Islet precursor cell (in vitro differentiated cells): Measurements from ENCODE around the gene RIMBP2.
"Not testable (repeated sequence)": the region's sequence is repeated elsewhere in the genome, so short reads cannot be mapped to it uniquely, and the experiment has no call there.

Experiments used
- DNase-seq: peaks from one replicate; pipeline ENCODE4 v3.0.0-alpha.2; 2018

RIMBP2 gene, protein sequence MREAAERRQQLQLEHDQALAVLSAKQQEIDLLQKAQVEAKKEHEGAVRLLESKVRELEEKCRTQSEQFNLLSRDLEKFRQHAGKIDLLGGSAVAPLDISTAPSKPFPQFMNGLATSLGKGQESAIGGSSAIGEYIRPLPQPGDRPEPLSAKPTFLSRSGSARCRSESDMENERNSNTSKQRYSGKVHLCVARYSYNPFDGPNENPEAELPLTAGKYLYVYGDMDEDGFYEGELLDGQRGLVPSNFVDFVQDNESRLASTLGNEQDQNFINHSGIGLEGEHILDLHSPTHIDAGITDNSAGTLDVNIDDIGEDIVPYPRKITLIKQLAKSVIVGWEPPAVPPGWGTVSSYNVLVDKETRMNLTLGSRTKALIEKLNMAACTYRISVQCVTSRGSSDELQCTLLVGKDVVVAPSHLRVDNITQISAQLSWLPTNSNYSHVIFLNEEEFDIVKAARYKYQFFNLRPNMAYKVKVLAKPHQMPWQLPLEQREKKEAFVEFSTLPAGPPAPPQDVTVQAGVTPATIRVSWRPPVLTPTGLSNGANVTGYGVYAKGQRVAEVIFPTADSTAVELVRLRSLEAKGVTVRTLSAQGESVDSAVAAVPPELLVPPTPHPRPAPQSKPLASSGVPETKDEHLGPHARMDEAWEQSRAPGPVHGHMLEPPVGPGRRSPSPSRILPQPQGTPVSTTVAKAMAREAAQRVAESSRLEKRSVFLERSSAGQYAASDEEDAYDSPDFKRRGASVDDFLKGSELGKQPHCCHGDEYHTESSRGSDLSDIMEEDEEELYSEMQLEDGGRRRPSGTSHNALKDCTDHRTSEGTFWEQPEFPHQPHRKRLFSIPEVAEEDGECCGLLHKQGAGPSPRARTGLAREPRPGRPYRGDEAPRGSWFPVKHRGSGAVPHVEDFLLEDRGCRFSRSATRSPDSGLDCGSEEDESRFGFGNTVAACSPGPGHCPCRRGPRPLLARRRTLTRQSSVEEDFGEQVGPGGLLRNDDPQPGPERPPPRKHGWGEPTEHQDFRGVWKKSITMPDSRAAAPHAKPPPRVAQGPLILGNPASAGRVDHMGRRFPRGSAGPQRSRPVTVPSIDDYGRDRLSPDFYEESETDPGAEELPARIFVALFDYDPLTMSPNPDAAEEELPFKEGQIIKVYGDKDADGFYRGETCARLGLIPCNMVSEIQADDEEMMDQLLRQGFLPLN (N-terminal part only)

DNA sequence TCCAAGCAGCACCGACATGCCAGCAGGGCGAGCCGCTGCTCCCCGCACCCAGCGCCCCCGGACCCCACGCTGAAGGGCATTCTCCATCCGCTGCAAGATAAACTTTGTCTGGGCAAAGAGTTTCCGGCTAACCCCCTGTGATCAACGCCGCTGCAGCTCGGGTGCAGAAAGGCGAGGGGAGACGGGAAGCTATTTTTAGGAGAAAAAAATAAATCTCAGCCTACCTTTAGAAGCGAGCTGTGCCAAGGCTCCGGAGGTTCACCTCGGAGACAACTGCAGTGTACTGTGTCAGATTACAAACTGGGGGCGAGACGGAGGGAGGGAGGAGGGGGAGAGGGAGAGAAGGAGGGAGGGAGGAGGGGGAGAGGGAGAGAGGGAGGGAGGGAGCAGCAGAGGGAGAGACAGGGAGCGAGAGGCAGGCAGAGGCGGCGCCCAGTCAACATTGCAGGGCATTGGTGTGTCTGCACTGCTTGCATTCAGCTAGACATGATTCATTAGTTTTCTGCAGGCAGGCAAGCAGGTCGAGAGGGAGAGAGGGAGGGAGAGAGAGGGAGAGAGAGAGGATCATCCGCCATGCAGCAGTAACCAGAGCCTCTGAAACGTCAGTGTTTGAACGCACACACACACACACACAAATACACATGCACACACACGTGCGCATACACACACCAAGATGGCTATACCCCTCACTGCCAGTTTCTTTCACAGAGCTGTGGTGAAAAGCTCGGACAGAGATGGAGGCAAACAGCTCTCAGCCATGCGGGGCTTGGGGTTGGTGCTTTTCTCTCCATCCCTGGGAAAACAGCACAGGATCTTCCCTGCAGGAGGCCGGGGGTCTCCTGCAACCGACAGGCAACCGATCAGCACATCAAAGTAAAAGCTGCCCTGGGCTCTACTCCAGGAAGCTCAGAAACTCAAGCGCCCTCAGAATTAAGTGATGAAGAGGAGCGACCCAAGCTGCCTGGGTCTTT, at the start of gene RIMBP2:
RIMBP2 (minus strand) TSS at position 302 of the 971 bp plus-strand sequence. CDS start 237,286 bp downstream, outside the sequence.
- peak; percentile 97 for DNase-seq

DNA sequence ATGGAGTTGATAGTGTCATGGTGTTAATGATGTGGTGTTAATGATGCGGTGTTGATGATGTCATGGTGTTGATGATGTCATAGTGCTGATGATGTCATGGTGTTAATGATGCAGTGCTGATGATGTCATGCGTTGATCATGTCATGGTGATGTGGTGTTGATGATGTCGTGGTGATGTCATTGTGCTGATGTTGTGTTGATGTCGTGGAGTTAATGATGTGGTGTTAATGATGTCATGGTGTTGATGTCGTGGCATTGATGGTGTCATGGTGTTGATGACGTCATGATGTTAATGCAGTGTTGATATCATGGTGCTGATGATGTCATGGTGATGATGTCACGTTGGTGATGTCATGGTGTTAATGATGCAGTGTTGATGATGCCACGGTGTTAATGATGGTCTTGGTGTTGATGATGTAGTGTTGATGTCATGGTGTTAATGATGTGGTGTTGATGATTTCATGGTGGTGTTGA, 49.1 kb upstream of the RIMBP2 start:
- peak; percentile 47 for DNase-seq

DNA sequence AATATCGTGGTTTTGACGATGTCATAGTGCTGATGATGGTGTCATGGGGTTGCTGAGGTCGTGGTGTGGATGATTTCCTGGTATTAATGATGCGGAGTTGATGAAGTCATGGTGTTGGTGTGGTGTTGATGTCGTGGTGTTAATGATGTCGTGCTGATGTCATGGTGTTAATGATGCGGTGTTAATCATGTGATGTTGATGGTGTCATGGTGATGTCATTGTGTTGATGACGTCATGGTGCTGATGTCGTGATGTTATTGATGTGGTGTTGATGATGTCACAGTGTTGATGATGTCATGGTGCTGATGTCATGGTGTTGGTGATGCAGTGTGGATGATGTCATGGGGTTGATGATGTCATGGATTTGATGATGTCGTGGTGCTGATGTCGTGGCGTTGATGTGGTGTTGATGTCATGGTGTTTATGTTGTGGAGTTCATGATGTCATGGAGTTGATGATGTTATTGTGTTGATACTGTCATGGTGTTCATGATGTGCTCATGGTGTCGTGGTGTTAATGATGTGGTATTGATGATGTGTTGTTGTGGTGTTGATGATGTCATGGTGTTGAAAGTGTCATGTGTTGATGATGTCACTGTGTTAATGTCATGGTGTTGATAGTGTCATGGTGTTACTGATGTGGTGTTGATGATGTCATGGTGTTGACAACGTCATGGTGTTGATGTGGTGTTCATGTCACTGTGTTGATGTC, 48.5 kb upstream of the RIMBP2 start:
- peak; percentile 52 for DNase-seq

DNA sequence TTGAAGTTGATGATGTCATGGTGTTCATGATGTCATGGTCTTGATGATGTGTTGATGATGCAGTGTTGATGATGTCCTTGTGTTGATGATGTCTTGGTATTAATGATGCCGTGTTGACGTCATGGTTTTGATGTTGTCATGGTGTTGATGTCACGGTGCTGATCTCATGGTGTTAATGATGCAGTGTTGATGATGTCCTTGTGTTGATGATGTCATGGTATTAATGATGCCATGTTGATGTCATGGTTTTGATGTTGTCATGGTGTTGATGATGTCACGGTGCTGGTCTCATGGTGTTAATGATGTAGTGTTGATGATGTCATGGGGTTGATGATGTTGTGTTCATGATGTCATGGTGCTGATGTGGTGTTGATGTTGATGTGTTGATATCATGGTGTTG, 48.0 kb upstream of the RIMBP2 start:
- peak; percentile 26 for DNase-seq

DNA sequence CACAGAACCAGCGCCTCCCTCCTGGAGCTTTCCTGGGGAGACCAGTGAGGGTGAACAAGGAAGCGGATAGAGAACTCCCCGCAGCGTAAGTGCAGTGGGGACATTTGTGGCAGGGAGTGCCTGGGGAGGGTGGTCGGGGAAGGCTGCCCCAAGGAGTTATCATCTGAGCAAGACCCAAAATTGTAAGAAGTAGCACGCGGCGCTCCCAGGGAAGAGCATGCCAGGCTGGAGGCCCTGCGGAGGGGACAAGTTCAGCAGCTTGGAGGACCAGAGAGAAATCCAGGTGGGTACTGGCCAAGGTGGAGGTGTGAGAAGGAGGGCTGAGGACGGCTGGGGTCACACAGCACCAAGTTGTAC, 46.2 kb upstream of the RIMBP2 start:
- DNase-seq, result no peak

DNA sequence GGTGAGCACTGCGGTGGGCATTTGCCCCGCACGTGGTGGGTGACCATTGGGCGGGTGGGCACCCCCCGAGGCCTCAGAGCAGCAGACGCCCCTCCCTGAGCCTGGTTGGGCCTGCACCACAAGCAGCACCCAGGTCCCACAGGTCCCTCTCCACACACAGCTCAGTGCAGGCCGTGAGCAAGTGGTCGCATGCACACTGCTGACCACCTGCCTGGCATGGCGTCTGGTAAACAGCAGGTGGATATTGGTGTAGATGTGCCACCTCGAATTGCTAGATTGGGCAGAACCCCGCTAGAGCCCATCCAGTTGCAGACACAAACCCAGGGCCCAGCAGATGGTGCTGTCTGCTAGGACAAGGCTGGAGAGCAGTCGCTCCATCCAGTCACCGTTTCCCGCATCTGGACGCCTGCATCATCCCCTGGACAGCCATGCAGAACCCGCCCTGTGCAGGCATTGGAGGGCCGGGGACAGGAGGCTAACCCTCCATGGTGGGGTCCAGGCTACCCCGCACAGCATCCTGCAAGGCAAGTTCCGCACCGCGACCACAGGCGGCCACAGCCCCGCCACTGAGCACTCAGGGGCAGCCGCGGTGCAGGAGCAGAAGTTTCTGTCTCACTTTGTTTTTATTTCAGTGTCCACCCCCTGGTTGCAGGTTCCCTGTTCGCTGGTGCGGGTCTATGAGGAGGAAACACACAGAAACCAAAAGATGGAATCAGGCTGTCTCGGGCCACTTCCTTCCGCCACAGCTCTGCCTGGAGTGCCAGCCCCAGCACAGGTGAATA, 45.6 kb upstream of the RIMBP2 start:
- peak; percentile 91 for DNase-seq

DNA sequence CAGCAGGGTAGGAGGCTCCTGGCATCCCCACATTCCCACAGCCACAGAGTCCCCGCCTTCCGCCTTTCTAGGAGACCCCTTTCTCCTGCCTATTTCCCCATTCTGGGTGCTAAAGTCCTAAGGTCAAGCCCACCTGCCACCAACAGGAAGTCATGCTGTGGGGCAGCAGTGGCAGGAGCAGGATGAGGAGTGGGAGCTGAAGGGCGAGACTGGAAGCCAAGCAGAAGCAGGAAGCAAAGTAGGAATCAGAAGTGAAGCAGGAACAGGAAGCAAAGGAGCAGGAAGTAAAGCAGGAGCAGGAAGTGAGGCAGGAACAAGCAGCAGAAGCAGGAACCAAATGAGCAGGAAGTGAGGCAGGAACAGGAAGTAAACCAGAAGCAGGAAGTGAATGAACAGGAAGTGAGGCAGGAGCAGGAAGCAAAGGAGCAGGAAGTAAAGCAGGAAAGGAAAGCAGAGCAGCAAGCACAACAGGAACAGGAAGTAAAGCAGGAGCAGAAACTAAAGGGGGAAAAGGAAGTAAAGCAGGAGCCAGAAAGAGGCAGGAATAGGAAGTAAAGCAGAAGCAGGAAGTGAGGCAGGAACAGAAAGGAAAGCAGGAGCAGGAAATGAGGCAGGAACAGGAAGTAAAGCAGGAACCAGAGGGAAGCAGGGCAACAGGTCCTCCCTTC, 38.3 kb upstream of the RIMBP2 start:
- no peak for DNase-seq

DNA sequence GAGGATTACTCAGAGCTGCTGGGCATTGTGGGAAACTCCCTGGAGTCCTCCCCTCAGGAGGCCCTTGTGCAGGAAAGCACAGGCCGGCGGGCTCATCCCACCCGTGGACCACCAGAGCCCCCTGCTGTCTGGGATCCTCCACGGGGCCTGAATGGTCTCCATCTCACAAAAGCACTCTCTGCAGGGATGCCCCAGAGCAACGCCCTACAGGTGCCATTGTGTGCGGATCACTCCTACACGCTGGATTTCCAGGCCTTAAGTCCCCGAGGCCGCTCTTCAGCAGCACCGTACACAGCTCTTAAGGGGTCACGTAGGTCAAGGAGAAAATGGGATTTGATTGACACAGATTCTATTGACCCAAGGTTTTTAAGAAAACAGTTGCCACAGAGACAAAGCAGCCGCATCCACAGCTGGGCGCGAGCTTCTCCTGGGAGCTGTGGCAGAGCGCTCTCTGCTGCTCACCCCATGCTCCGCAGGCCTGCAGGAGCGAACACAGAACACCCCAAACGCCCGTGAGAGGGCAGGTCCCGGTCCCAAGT, 36.7 kb upstream of the RIMBP2 start:
- peak; percentile 68 for DNase-seq

DNA sequence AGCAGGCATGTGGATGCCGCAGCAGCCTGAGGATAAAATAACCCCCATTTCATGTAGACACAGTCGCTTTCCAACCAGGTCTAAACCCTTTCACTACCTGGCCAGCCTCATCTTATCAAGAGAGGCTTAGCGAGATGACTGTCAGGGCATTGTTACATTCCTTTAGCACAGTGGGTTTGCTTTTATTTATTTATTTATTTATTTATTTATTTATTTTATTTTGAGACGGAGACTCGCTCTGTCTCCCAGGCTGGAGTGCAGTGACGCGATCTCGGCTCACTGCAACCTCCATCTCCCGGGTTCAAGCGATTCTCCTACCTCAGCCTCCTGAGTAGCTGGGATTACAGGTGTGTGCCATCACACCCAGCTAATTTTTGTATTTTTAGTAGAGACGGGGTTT, 35.9 kb upstream of the RIMBP2 start:
- not testable (repeated sequence) for DNase-seq

DNA sequence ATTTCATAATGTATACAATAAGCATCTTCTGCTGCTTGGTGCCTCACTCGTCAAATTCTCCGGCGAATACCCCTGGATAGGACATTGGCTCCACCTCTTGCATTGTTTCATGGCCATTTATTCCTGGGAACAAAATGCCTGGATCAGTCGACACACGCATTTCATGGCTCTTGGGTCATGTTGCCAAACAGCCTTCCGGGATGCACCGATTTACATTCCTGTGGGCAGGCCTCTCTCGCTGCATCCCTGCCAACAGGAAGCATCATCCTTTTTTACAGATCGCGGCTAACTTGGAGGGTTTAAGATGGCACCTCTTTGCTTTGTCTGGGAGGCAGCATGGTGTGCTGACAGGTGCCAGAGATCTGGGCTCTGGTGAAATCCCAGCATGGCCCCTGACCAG, 32.7 kb upstream of the RIMBP2 start:
- peak; percentile 46 for DNase-seq

DNA sequence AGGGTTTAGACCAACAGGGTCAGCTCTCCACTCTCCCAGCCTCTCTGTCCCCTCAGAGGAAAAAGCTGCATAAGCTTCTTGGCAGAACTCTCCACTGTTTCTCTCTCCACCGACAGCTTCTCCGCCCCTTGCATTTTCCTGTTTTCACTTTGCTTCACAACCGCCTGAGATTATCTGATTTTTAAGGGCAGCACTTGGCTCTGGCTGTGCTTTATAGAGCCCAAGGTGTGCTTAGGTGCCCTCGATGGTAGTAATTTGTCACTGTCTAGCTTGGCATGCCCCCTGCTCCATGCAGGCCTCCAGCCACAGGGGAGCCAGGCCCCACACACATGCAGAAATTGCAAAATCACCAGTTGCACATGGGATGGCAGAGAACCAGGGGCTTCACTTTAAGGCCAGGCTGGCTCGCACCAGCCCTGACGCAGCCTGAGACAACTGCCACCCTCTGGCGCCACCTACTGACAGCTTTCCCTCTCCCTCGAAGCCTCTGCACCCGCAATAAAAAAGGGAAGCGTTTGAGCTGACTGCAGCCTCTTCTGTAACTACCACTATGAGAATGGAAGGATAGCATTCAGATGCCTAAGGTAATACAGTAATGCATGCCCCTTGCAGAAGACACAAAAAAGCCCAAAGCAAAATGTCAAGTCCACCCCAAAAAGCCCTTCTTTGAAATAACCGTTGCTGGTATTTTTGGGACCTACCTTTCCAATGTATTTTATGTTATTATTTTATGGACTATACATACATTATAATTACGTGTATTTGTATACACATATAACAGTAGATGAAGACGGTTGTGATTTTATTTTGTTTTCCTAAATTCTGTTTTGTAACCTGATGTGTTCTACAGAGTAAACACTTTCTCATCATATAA, 32.0 kb upstream of the RIMBP2 start:
- peak; percentile 91 for DNase-seq

DNA sequence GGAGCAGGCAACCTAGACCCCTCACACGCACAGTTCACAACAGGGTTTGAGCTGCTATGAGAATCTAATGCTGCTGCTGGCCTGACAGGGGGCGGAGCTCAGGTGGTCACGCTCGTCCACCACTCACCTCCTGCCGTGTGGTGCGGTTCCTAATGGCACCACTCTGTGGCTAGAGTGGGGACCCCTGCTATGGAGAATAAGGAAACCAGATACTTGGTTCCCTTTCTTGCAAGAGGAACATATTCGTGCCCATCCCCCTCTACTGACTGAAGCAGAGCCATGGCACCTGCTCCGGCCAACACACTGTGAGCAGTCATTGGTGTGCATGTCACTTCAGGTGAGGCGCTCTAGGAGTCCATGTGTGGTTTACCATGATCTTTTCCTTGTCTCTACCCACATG, 30.4 kb upstream of the RIMBP2 start:
- DNase-seq, result peak; percentile 43

DNA sequence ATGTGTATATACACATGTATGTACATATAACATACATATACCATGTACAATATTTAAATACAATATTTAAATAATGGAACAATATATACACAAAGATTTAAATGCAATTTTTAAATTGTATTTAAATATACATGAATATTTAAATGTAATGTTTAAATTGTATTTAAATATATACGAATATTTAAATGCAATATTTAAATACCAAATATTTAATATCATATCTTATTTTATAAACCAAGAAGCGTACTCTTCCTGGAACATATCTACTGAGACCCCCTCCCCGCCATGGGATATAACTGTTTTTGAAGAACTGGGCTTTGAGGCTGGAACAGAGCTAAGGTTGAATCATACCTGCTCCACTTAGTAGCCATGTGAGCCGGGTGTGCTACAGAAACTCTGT, 29.8 kb upstream of the RIMBP2 start:
- DNase-seq, result no peak

DNA sequence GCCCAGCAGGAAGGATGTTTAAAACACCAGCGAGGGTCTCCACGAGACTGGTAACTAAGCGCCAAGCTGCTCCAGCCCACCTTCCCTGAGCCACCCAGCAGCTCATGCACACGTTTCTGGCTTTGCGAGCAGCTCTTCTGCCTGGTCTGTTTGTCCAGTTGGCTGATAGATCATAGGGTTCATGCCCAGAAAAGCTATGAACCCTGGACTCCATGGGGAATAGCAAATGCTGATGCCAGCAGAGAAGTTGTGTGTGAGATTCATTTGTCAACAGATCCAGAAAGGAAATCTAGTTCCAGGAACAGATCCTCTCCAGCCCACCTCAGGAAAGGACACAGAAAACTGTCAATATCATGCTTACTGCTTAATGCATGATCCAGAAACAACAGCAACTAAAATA, 28.2 kb upstream of the RIMBP2 start:
- no peak for DNase-seq

DNA sequence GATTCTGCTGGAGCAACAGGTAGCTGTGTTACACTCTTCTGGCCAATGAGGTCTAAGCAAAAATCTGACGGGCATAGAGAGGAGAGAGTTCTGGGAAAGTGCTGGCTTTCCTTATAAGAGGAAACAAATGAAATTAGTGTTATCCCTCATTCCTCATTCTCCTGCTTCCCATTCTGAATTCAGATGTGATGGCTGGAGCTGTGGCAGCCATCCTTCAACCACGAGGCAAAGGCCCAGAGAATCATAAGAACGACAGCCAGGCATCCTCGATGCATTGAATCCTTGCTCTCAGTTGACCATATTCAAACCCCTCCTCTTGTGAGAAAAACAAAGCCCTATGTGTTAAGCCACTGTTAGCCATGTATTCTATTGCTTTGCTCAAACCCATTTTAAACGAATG, 27.5 kb upstream of the RIMBP2 start:
- DNase-seq, result no peak

DNA sequence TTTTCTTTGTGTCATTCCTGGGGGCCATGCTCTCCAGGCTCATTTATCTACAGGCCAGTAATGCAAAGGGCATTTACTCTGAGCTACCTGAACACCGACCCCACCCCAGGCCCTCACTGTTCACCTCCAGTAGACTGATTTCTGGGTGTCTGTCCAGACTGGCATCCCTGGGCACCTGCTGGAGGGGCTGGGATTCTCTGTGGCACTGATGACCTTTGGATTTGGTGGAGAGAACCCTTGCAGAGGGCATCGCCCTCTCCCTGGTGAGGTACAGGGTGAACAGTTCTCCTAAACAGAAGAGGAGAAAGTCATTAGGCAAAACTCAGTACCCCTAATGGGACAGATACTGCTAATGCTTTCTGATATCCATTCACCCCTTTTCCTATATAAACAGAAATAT, 27.1 kb upstream of the RIMBP2 start:
- no peak for DNase-seq

DNA sequence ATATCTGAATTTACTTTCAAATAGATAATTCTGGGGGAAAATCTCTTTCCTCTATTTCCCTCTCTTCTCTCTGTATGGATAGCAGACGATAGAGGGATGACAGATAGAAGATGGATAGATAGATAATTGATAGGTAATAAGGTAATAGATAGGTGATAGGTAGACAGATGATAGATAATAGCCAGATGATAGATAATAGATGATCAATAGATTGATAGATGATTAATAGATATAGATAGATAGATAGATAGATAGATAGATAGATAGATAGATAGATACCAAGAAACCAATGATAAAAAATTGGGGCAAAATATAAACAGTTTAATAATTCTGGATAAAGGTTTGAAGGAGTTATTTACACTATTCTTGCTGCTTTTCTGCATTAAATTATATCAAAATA, 26.6 kb upstream of the RIMBP2 start:
- no peak for DNase-seq

DNA sequence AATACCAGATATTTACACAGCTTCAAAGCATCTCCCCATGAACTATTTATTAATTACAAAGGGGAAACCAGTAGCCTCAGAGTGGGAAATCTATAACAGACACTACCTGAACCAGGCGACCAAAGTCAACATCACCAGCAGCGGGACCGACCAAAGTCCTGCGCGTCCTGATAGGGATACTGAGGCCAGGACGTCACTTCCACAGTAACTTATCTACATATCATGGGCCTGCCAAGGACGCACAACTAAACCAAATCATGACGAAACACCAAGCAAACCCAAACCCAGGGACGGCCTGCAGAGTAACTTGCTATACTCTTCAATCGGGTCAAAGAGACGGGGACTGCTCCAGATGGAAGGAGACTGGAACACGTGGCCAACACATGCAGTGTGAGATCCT, 26.0 kb upstream of the RIMBP2 start:
- DNase-seq, result no peak

DNA sequence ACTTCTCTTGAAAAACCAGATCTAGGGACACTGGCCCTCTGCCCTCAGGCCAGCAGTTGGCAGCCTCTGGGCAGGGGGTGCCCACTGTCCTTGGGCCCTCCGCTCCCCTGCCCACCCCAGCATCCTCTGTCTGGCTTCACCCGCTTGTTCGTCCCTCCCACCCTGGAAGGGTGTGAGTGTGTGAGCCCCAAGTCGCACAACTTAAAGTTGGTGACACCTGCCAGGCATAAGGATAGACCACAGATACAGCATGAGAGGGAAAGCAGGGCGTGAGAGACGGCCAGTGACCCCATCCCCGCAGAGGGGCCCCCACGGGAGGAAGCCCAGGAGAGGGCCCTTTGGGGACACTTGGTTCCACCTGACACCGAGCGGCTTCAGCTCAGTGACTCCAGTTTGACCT, 23.5 kb upstream of the RIMBP2 start:
- no peak for DNase-seq
